HEK293T (cell line): ENCODE data around the gene ISCU.

Source experiments
- BHLHE40 ChIP-seq: fragments of 450-650 bp; IDR thresholded peaks from 2 replicates; pipeline ENCODE4 v1.6.1; 2016; ENCODE audit warnings: mild to moderate bottlenecking, moderate library complexity, borderline replicate concordance
- CTBP1 ChIP-seq: fragments of 450-650 bp; IDR thresholded peaks from 2 replicates; pipeline ENCODE4 v1.6.1; 2016; ENCODE audit warnings: borderline replicate concordance
- PKNOX1 ChIP-seq: fragments of 450-650 bp; IDR thresholded peaks from 2 replicates; pipeline ENCODE4 v1.6.1; 2016
- SP1 ChIP-seq: fragments of 450-650 bp; IDR thresholded peaks from 2 replicates; pipeline ENCODE4 v1.6.1; 2017
- TARDBP ChIP-seq: fragments of 450-650 bp; IDR thresholded peaks from 2 replicates; pipeline ENCODE4 v1.6.1; 2016

- TF ChIP-seq SP1 (no peak), BHLHE40 (no peak), PKNOX1 (no peak), CTBP1 (no peak), TARDBP (no peak)
Observed at GRCh38 chr12:108594323-108594903, 32.0 kb downstream of the ISCU start.
